ENCODE data around the gene RASGEF1C.

Gene RASGEF1C

GRCh38 chr5:180209137-180209581 is at the start of gene RASGEF1C:
RASGEF1C (minus strand) TSS chr5:180209211; CDS start chr5:180138052, 71,159 bp downstream.
- peak within 1 kb of the TSS; percentile 24 for H3K4me3 ChIP-seq (ENCODE audit: low read depth, low read length)

- no peak overlapping the region for H3K4me3 ChIP-seq (ENCODE audit: low read depth, low read length)
Observed at GRCh38 chr5:180253036-180253824, 44.2 kb upstream of the RASGEF1C start.

GRCh38 chr5:180251887-180252286 is 42.9 kb upstream of the RASGEF1C start:
- no peak overlapping the region for H3K4me3 ChIP-seq (ENCODE audit: low read depth, low read length)

GRCh38 chr5:180251141-180251540 is 42.1 kb upstream of the RASGEF1C start:
- H3K4me3 ChIP-seq (ENCODE audit: low read depth, low read length): no peak overlapping the region

GRCh38 chr5:180250329-180250728 is 41.3 kb upstream of the RASGEF1C start:
- no peak overlapping the region for H3K4me3 ChIP-seq (ENCODE audit: low read depth, low read length)

GRCh38 chr5:180241600-180241999 is 32.6 kb upstream of the RASGEF1C start:
- no peak overlapping the region for H3K4me3 ChIP-seq (ENCODE audit: low read depth, low read length)

GRCh38 chr5:180238631-180239030 is 29.6 kb upstream of the RASGEF1C start:
- no peak overlapping the region for H3K4me3 ChIP-seq (ENCODE audit: low read depth, low read length)

GRCh38 chr5:180235846-180236245 is 26.8 kb upstream of the RASGEF1C start:
- no peak overlapping the region for H3K4me3 ChIP-seq (ENCODE audit: low read depth, low read length)

- no peak overlapping the region for H3K4me3 ChIP-seq (ENCODE audit: low read depth, low read length)
Observed at GRCh38 chr5:180235077-180235476, 26.1 kb upstream of the RASGEF1C start.

GRCh38 chr5:180234271-180234670 is 25.3 kb upstream of the RASGEF1C start:
- no peak overlapping the region for H3K4me3 ChIP-seq (ENCODE audit: low read depth, low read length)

- no peak overlapping the region for H3K4me3 ChIP-seq (ENCODE audit: low read depth, low read length)
Observed at GRCh38 chr5:180233729-180234128, 24.7 kb upstream of the RASGEF1C start.

- H3K4me3 ChIP-seq (ENCODE audit: low read depth, low read length): no peak overlapping the region
Observed at GRCh38 chr5:180230017-180230416, 21.0 kb upstream of the RASGEF1C start.

- H3K4me3 ChIP-seq (ENCODE audit: low read depth, low read length): no peak overlapping the region
Observed at GRCh38 chr5:180222056-180222455, 13.0 kb upstream of the RASGEF1C start.

GRCh38 chr5:180217797-180218196 is 8.8 kb upstream of the RASGEF1C start:
- no peak overlapping the region for H3K4me3 ChIP-seq (ENCODE audit: low read depth, low read length)

GRCh38 chr5:180216646-180217171 is 7.7 kb upstream of the RASGEF1C start:
- no peak overlapping the region for H3K4me3 ChIP-seq (ENCODE audit: low read depth, low read length)

- no peak overlapping the region for H3K4me3 ChIP-seq (ENCODE audit: low read depth, low read length)
Observed at GRCh38 chr5:180215783-180216630, 7.0 kb upstream of the RASGEF1C start.

- H3K4me3 ChIP-seq (ENCODE audit: low read depth, low read length): no peak overlapping the region
Observed at GRCh38 chr5:180214870-180215770, 6.1 kb upstream of the RASGEF1C start.

GRCh38 chr5:180213657-180214207 is 4.7 kb upstream of the RASGEF1C start:
- H3K4me3 ChIP-seq (ENCODE audit: low read depth, low read length): no peak overlapping the region

- H3K4me3 ChIP-seq (ENCODE audit: low read depth, low read length): no peak overlapping the region
Observed at GRCh38 chr5:180213256-180213600, 4.2 kb upstream of the RASGEF1C start.

Data from iPS-11a (cell line).